GM19035 (cell line): Measurements from ENCODE around the gene DHCR24.
"Not testable (repeated sequence)": the region's sequence is repeated elsewhere in the genome, so short reads cannot be mapped to it uniquely, and the experiment has no call there.

Experiments used
- ATAC-seq: cut with Tn5 transposase; IDR thresholded peaks from one replicate; pipeline ENCODE4 v1.9.1; 2021; ENCODE audit not compliant: unreplicated experiment

DHCR24 gene, protein sequence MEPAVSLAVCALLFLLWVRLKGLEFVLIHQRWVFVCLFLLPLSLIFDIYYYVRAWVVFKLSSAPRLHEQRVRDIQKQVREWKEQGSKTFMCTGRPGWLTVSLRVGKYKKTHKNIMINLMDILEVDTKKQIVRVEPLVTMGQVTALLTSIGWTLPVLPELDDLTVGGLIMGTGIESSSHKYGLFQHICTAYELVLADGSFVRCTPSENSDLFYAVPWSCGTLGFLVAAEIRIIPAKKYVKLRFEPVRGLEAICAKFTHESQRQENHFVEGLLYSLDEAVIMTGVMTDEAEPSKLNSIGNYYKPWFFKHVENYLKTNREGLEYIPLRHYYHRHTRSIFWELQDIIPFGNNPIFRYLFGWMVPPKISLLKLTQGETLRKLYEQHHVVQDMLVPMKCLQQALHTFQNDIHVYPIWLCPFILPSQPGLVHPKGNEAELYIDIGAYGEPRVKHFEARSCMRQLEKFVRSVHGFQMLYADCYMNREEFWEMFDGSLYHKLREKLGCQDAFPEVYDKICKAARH

GRCh38 chr1:54886724-54887664, at the start of gene DHCR24:
TSS of gene DHCR24 (minus strand) at chr1:54887195. CDS start at chr1:54887119, 76 bp downstream.
- ATAC-seq, result peak; percentile 88

DNA sequence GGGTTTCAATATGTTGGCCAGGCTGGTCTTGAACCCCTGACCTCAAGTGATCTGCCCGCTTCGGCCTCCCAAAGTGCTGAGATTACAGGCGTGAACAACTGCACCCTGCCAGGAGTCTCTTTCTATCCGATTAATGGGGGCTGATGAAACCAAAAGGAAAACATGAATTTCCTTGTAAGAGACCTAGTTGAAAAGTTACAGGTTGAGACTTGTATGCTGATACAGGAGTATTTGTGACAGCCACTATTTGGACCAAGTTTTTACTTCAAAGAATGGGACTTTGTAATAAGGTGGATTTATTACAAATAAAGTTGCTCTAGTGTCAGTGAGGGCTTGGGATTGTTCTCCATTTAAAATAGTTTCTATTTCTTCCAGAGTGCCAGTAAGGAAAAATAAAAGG, 49.8 kb upstream of the DHCR24 start:
- ATAC-seq, result no peak

GRCh38 chr1:54934869-54935268, 47.9 kb upstream of the DHCR24 start:
- ATAC-seq, result no peak

DNA sequence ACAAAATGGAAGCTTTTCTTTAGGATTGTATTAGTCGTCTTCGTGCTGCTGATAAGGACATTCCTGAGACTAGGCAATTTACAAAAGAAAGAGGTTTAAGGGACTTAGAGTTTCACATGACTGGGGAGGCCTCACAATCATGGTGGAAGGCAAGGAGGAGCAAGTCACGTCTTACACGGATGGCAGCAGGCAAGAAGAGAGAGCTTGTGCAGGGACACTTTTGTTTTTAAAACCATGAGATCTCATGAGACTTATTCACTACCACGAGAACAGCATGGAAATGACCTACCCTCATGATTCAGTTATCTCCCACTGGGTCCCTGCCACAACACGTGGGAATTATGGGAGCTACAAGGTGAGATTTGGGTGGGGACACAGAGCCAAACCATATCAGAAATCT, 47.1 kb upstream of the DHCR24 start:
- ATAC-seq, result not testable (repeated sequence)

DNA sequence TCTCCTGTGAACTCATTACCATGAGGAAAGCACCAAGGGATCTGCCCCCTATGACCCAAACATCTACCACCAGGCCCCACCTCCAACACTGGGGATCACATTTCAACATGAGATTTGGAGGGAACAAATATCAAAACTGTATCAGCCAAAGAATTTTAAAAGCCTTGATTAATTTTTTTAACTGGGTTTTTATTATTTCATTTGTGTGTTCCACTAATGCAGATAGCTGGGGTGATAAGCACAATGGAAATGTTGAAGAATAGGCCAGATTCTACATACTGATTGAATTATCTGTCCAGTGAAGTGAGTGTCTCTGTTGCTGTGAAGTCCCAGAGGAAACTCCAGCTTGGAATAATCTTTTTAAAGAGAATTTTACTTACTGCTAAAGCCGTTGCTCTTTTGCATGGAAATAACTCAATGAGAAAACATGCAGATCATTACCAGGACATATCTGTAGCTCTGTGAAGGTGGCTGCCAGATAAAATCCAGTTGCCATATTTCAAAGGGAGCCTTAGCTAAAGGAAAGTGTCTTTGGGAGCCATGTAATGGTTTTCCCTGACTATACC, 44.4 kb upstream of the DHCR24 start:
- ATAC-seq, result no peak

DNA sequence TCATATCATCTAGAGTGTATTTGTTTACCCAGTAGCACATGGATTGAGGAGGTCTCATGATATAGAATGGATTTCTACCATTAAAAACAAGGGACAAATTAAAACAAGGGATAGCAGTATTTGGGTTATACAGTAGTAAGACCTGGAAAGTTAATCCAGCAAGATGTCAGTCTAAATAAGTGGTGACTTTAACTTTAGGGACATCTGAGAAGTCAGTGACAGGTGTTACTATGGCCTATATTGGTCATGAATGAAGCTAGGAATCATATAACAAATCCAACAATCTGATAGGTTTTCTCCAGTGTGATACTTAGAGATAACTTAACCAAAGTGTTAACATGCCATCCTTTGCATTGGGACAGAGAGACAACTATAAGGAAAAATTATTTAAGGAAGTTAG, 42.7 kb upstream of the DHCR24 start:
- ATAC-seq, result no peak

GRCh38 chr1:54928327-54928726, 41.3 kb upstream of the DHCR24 start:
- no peak for ATAC-seq

- no peak for ATAC-seq
These were observed 40.7 kb upstream of the DHCR24 start for GRCh38 chr1:54927472-54928240.

- no peak for ATAC-seq
These were observed 40.0 kb upstream of the DHCR24 start for GRCh38 chr1:54926970-54927369.

GRCh38 chr1:54922921-54923421, 36.0 kb upstream of the DHCR24 start:
- no peak for ATAC-seq

DNA sequence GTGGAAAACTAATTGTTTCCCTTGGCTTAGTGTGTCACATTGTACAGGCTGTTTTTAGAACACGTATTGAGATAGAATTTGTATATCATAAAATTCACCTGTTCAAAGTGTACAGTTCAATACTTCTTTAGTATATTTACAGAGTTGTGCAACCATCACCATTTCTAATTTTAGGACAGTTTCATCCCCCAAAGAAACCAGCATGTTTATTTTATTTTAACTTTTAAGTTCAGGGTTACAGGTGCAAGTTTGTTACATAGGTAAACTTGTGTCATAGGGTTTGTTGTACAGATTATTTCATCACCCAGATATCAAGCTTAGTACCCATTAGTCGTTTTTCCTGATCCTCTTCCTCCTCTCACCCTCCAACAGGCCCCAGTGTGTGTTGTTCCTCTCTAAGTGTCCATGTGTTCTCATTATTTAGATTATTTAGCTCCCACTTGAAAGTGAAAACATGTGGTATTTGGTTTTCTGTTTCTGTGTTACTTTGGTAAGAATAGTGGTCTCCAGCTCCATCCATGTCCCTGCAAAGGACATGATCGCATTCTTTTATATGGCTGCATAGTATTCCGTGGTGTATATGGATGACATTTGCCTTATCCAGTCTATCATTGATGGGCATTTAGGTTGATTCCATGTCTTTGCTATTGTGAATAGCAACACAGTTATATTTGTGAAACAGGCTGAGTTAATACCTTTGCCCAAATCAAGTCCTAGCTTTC, 35.2 kb upstream of the DHCR24 start:
- no peak for ATAC-seq

DNA sequence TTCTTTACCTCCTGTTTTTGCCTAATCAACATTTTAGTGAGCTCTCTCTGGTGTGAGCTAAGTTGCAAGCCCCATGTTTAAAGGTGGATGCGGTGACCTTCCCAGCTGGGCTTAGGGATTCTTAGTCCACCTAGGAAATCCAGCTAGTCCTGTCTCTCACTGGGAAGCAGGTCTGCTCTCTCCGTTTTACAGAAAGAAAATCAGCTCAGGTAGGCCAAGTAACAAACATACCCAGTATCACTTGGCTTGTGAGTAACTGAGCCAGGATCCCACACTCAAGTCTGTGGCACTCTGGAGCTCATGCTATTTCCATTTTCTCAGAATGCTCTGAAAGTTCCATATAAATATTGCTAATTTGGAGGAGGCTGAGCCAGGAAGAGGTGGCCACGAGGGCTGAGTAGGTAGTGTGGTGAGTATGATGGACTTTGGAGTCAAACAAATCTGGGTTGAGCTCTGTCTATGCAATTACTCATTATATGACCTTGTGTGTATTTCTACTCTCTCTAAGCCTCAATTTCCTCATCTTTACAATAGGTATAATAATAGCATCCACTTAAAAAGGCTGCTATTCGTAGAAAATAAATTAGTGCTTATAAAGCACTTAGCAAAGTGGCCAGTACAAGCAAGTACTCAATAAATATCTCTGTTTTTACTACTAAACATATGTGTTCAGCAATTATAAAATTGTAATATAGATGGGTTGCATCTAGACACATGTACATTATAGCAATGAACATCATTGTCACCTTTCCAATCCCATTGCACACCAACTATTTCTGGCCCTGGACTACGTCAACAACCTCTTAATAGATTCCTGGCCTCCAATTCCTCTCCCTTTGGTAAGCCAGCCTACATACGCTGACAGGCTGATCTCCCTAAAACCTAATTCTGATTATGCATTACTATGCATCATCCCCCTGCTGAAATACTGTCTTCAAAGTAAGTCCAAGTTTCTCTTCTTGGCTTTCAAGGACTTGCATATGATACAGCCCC, 32.7 kb upstream of the DHCR24 start:
- ATAC-seq, result no peak

DNA sequence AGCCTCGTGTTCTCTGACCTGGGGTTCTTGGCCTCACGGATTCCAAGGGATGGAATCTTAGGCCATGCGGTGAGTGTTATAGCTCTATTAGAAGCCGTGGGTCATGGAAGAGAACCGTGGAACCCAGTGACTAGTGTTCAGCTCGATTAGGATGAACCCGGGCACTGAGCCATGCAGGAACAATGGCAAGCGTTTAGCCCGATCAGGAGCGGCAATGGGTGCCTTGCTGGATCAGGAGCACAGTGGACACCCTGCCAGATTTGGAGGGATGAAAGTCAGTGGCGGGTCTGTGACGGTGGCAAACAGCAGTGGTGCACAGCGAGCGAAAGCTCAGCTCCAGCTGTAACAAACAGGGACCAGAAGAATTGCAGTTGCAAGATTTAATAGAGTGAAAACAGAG, 24.1 kb upstream of the DHCR24 start:
- ATAC-seq, result not testable (repeated sequence)

GRCh38 chr1:54906586-54906985, 19.6 kb upstream of the DHCR24 start:
- no peak for ATAC-seq

GRCh38 chr1:54904476-54905048, 17.6 kb upstream of the DHCR24 start:
- no peak for ATAC-seq

GRCh38 chr1:54894271-54894670, 7.3 kb upstream of the DHCR24 start:
- ATAC-seq, result no peak

DNA sequence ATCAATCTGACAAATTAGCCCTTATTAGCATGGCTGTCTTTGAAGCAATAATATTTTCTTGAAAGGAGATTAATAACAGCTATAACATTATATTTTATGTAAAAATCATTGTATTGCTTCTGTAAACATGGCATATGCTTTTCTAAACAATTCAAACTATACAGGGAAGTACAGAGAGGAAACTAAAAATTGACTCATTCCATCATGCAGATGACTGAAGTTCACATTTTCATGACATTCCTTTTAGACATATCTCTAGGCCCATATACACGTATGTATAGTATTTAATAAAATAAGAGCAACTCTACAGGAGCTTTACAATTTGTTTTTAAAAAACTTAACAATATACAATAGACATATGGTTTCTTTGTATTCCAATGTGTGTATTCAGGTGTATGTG, 5.6 kb upstream of the DHCR24 start:
- no peak for ATAC-seq

- ATAC-seq, result no peak
These were observed 2.2 kb upstream of the DHCR24 start for GRCh38 chr1:54889132-54889725.
